Lung (tissue), 12 donors: ENCODE measurements around the gene SLC29A3. TPM values are rescaled to one million over a fixed set of nuclear protein-coding genes. Genes with fewer than 3 reads are reported as not detected.

ENCODE experiments used
- ATAC-seq: fragments of 200-7000 bp; cut with Tn5 transposase; one replicate; pipeline ENCODE4 v1.9.1; 2020; ENCODE audit warnings: moderate number of reproducible peaks; ENCODE audit not compliant: insufficient read depth, low FRiP score
- DNase-seq, 3 donors: peaks; one replicate each; pipeline ENCODE4 v3.0.0-alpha.2; 2013 to 2017
- H3K27ac ChIP-seq, 2 donors: one replicate each; pipeline ENCODE4 v1.5.1; 2013; ENCODE audit warnings: mild to moderate bottlenecking in 2 of 2, moderate library complexity in 2 of 2, control low read depth in 1 of 2, inconsistent platforms in 1 of 2, low read depth in 1 of 2, low read length in 1 of 2
- H3K27me3 ChIP-seq, 3 donors: one replicate each; pipeline ENCODE4 v1.5.1; 2013; ENCODE audit warnings: low read length in 2 of 3; ENCODE audit not compliant: control insufficient read depth in 3 of 3, insufficient read depth in 3 of 3
- H3K36me3 ChIP-seq, 4 donors: one replicate each; pipeline ENCODE4 v1.5.1; 2013; ENCODE audit warnings: low read length in 4 of 4, mild to moderate bottlenecking in 1 of 4, moderate library complexity in 1 of 4; ENCODE audit not compliant: control insufficient read depth in 4 of 4, insufficient read depth in 4 of 4
- H3K4me1 ChIP-seq, 5 donors: one replicate each; pipeline ENCODE4 v1.5.1; 2013; ENCODE audit warnings: low read length in 5 of 5, mild to moderate bottlenecking in 2 of 5, moderate library complexity in 1 of 5; ENCODE audit not compliant: control insufficient read depth in 5 of 5, insufficient read depth in 5 of 5
- H3K4me3 ChIP-seq: one replicate; pipeline ENCODE4 v1.5.1; 2013; ENCODE audit warnings: mild to moderate bottlenecking, control low read depth, moderate library complexity
- H3K9ac ChIP-seq, 2 donors: one replicate each; pipeline ENCODE4 v1.5.1; 2013; ENCODE audit warnings: low read length in 2 of 2, control low read depth in 1 of 2; ENCODE audit not compliant: insufficient read depth in 1 of 2
- H3K9me3 ChIP-seq, 4 donors: one replicate each; pipeline ENCODE4 v1.5.1; 2013; ENCODE audit warnings: low read length in 3 of 4, mild to moderate bottlenecking in 1 of 4, moderate library complexity in 1 of 4; ENCODE audit not compliant: control insufficient read depth in 4 of 4, insufficient read depth in 3 of 4
- WGBS, 2 donors: extraction: QIAGEN DNeasy Blood & Tissue Kit; methylation state at CpG; one replicate each; pipeline ENCODE4 v1.1.7; 2013; 5-methylcytosine and 5-hydroxymethylcytosine counted together
- polyA plus RNA-seq, 2 donors: library from polyadenylated mRNA; stranded (reverse); fragments of 200-250 nt; gene quantifications; one replicate each; pipeline ENCODE4 v1.2.1, GENCODE V29; 2013
- total RNA-seq, 2 donors: library from RNA; depleted of rRNA in 1 of 2; stranded (reverse); fragments of >200 nt in 1 of 2; gene quantifications; one replicate each; pipeline ENCODE4 v1.2.1, GENCODE V29; 2014 to 2021
- TF ChIP-seq, protein P1 (sequence below): IDR thresholded peaks from 2 replicates; pipeline ENCODE4 v1.5.1; 2012; ENCODE audit warnings: mild to moderate bottlenecking; ENCODE audit errors: control extremely low read depth, extremely low read depth
- donor health status: control.
- donor health status: control.
- donor health status: Bipolar disorder and iron deficiency.
- donor health status: healthy.
- donor health status: DM: yes; HTN: yes; CAD: no.

SLC29A3 gene
- total and polyA plus RNA-seq, 4 donors: 4.9 to 9.6 (median 5.4) TPM

DNA sequence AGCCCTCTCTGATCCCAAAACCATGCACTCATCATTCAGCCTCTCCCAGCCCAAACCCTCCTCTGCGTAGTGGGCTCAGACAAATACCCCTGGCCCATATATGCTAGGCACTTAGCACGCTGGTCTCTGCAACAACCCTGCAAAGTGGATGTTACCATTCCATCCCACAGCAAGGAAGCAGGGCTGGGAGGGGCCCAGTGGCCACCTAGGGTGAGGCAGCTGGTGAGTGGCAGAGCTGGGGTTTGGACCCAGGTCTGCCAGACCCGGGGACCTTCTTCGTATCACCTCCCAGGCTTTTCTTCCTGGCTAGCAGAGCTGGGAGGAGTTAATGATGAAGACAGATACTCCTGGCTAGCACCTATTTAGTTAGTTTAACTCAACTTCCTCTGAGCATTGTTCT is 33.1 kb upstream of the SLC29A3 start:
- no peak overlapping the region for H3K27ac ChIP-seq
- no peaks in the 10 kb centered on the region for H3K4me1 ChIP-seq
- WGBS, 2 donors: 85 to 90% methylated on average over 4 of the region's 4 CpGs
- TF ChIP-seq, protein P1, sequence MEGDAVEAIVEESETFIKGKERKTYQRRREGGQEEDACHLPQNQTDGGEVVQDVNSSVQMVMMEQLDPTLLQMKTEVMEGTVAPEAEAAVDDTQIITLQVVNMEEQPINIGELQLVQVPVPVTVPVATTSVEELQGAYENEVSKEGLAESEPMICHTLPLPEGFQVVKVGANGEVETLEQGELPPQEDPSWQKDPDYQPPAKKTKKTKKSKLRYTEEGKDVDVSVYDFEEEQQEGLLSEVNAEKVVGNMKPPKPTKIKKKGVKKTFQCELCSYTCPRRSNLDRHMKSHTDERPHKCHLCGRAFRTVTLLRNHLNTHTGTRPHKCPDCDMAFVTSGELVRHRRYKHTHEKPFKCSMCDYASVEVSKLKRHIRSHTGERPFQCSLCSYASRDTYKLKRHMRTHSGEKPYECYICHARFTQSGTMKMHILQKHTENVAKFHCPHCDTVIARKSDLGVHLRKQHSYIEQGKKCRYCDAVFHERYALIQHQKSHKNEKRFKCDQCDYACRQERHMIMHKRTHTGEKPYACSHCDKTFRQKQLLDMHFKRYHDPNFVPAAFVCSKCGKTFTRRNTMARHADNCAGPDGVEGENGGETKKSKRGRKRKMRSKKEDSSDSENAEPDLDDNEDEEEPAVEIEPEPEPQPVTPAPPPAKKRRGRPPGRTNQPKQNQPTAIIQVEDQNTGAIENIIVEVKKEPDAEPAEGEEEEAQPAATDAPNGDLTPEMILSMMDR: no peak
- H3K36me3 ChIP-seq: peaks cover 0 to 30% (median 22%) of the 10 kb centered on the region in 4 donors
- H3K9me3 ChIP-seq: no peaks in the 10 kb centered on the region
- H3K4me3 ChIP-seq: no peak overlapping the region
- ATAC-seq: no peak
- no peak for DNase-seq
- no peak overlapping the region for H3K9ac ChIP-seq
- no peaks in the 10 kb centered on the region for H3K27me3 ChIP-seq

DNA sequence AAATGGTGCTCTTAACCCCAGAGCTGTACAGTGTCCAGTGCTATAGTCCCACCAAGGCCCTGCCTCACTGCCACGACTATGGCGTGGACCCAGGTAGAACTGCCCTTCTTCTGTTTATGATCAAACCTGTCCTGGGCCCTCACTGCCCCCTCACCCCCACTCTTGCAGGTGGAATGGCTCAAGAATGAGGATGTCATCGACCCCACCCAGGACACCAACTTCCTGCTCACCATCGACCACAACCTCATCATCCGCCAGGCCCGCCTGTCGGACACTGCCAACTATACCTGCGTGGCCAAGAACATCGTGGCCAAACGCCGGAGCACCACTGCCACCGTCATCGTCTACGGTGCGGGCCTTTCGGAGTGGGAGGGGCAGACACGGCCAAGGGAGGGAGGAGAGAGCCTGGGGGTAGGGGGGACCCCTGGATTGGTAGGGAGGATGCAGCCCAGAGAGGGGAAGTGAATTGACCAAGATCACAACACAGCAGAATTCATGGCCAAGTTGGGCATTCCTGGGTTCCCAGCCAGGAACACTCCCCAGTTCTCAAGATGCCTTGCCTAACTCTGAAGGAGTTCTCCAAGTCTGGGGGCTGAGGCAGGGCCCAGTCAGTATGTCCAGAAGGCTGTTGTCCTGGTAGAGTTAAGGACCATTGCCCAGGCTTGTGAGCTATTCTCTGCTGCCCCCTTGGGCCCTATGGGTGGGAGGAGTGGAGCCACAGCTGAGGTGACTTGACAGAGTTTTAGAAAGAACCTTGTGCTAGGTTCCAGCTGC is 32.4 kb upstream of the SLC29A3 start:
- H3K27me3 ChIP-seq: no peaks in the 10 kb centered on the region
- no peaks in the 10 kb centered on the region for H3K4me1 ChIP-seq
- ATAC-seq (no peak), DNase-seq (no peak)
- H3K36me3 ChIP-seq: peaks cover 0 to 36% (median 25%) of the 10 kb centered on the region in 4 donors
- H3K27ac ChIP-seq: no peak overlapping the region
- WGBS, 2 donors: 75 to 84% methylated on average over 17 of the region's 17 CpGs
- TF ChIP-seq, protein P1: no peak
- no peak overlapping the region for H3K9ac ChIP-seq
- no peaks in the 10 kb centered on the region for H3K9me3 ChIP-seq
- no peak overlapping the region for H3K4me3 ChIP-seq

DNA sequence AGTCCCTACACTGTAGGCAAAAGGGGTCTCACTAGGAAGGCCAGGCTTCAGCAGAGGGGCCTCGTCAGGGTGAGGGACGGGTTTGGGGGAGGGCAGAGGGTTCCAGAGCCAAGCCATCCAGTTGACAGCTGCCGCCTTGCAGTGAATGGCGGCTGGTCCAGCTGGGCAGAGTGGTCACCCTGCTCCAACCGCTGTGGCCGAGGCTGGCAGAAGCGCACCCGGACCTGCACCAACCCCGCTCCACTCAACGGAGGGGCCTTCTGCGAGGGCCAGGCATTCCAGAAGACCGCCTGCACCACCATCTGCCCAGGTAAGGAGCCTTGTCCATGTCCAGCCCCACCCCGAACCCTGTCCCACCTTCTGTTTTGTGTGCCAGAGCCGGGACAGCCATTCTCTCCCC is 31.6 kb upstream of the SLC29A3 start:
- WGBS, 2 donors: 88 to 89% methylated on average over 14 of the region's 14 CpGs
- peaks cover 0 to 33% (median 26%) of the 10 kb centered on the region in 4 donors for H3K36me3 ChIP-seq
- ATAC-seq: no peak
- no peak overlapping the region for H3K4me3 ChIP-seq
- no peaks in the 10 kb centered on the region for H3K27me3 ChIP-seq
- H3K9ac ChIP-seq: no peak overlapping the region
- DNase-seq: no peak
- TF ChIP-seq, protein P1: no peak
- no peaks in the 10 kb centered on the region for H3K9me3 ChIP-seq
- no peak overlapping the region for H3K27ac ChIP-seq
- no peaks in the 10 kb centered on the region for H3K4me1 ChIP-seq
